GM18861 (cell line): ENCODE measurements around the gene MCFD2.
"Not testable (repeated sequence)": the region's sequence is repeated elsewhere in the genome, so short reads cannot be mapped to it uniquely, and the experiment has no call there.

Experiments used
- ATAC-seq: cut with Tn5 transposase; IDR thresholded peaks from one replicate; pipeline ENCODE4 v1.9.1; 2021; ENCODE audit not compliant: unreplicated experiment

MCFD2 gene

GRCh38 chr2:46904908-46905678 lies 10.5 kb downstream of the MCFD2 start:
- ATAC-seq = not testable (repeated sequence)

- not testable (repeated sequence) for ATAC-seq
Measured at GRCh38 chr2:46902980-46903379, 12.6 kb downstream of the MCFD2 start.

- no peak for ATAC-seq
Measured at GRCh38 chr2:46902465-46902864, 13.1 kb downstream of the MCFD2 start.

DNA sequence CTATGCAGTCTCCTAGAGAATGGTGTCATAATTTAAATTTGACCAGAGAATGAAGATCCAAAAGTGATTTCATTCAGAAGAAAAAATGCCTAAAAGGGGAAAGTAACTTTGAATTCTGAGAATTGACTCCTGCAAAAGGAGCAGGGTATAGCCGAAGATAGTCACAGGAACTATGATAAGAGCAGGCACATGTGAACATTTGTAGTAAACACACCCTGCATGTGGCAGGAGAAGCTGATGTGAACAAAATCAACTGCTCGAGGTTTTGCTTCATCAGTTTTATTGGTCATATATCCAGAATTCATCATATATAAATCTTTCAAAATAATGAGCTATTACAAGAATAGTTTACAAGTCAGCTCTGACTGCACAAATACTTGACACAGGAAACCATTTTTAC lies 14.0 kb downstream of the MCFD2 start:
- ATAC-seq = no peak

GRCh38 chr2:46900381-46900780 lies 15.2 kb downstream of the MCFD2 start:
- no peak for ATAC-seq

DNA sequence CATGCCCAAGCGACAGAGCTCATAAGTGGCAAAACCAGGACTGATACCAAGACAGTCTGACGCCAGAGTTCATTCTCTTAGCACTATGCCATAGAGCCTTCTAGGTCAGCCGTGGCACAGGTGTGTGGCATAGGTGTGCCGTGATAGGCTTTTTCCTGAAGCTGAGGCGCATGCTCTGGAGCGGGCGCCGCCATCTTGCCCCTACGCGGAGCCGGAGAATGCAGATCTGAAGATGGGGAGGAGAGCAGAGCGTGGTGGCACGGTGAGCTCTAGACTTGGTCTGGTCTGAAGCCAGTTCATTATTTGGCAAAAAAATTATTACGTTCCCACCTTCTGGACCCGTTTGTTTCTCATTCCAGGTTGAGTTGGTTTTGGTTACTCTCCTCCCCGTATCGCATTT lies 16.6 kb downstream of the MCFD2 start:
- no peak for ATAC-seq

GRCh38 chr2:46898024-46898423 lies 17.6 kb downstream of the MCFD2 start:
- ATAC-seq = no peak

- no peak for ATAC-seq
Measured at GRCh38 chr2:46893269-46893939, 22.2 kb downstream of the MCFD2 start.

- ATAC-seq = no peak
Measured at GRCh38 chr2:46891956-46892553, 23.6 kb downstream of the MCFD2 start.

GRCh38 chr2:46888421-46888952 lies 27.1 kb downstream of the MCFD2 start:
- ATAC-seq = no peak

GRCh38 chr2:46887028-46887885 lies 28.3 kb downstream of the MCFD2 start:
- no peak for ATAC-seq

- ATAC-seq = no peak
Measured at GRCh38 chr2:46886268-46887027, 29.2 kb downstream of the MCFD2 start.

DNA sequence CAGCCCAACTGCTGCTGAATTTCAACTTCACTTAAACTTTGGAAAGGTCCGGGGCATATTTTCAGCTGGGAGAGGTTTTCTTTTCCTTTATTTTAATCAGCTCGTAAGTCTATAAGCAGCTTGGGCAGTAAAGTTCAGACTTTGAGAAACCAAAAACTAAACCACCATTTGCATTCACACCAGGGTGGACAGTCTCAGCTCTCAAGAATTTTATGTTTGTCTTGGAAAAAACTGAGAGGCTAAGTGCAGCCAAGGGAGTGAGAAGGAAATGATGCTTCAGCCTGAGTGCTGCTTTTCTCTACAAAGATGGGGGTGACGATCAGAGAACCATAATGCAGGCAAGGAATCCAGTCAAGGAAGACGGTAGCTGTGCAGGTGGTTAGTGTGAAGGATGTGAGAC lies 30.2 kb downstream of the MCFD2 start:
- no peak for ATAC-seq

DNA sequence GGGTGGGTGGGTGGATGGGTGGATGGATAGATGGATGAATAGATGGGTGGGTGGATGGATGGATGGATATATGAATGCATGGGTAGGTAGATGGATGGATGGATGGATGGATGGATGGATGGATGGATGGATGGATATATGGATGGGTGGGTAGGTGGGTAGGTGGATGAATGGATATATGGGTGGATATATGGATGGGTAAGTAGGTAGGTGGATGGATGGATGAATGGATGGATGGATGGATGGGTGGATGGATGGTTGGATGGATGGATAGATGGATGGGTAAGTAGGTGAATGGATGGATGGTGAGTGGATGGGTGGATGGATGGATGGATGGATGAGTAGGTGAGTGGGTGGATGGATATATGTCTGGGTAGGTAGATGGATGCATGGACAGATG lies 36.1 kb downstream of the MCFD2 start:
- no peak for ATAC-seq

GRCh38 chr2:46878886-46879285 lies 36.7 kb downstream of the MCFD2 start:
- ATAC-seq = no peak

DNA sequence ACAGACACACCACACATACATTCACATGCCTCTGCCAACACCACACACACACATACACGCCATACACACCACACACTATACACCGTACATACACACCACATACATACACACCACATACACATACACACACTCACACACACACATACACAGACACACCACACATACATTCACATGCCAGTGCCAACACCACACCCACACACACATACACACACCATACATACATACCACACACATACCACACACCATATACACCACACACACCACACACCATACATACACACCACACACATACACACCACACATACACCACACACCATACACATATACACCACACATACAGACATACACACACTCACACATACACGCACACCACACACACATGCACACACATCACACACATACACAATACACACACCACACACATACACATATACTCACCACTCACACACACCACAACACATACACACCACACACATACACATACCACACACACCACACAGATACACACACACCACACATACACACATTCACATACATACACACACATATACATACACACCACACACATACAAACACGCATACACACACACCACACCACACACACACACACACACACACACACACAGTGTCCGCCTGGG lies 37.2 kb downstream of the MCFD2 start:
- no peak for ATAC-seq

DNA sequence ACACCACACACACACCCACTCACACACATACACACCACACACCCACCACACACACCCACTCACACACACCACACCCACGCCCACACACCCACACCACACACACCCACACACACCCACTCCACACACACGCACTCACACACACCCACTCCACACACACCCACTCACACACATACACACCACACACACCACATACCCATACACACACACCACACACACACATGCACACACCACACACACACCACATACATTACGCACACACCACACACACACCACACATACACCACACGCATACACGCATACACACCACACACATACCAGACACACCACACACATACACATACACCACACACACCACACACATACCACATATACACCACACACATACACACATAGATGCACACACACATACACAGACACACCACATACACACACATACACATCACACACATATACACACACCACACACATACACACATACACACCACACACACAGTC lies 37.9 kb downstream of the MCFD2 start:
- no peak for ATAC-seq

- no peak for ATAC-seq
Measured at GRCh38 chr2:46876741-46877384, 38.7 kb downstream of the MCFD2 start.
